Frontal cortex (tissue), 4 donors: Measurements from ENCODE around the gene TRAF1. TPM values are rescaled to one million over a fixed set of nuclear protein-coding genes. Genes with fewer than 3 reads are reported as not detected.

Experiments
- DNase-seq, 2 donors: peaks; one replicate each; pipeline ENCODE4 v3.0.0; 2012; ENCODE audit warnings: low spot score in 2 of 2
- FAIRE-seq: peaks from 2 replicates; lab custom pipeline; 2012; peaks lifted over from hg19 to GRCh38; lab: Jason Lieb, UNC
- total RNA-seq: library from RNA; depleted of rRNA; stranded (reverse); fragments of >200 nt; gene quantifications from one replicate; pipeline ENCODE4 v1.2.3, GENCODE V29; 2014
- donor health status: control.
- donor health status: control.
- donor health status: control.

TRAF1 gene
- total RNA-seq, 1 donor from 2014 or later: 1.6 TPM

DNA sequence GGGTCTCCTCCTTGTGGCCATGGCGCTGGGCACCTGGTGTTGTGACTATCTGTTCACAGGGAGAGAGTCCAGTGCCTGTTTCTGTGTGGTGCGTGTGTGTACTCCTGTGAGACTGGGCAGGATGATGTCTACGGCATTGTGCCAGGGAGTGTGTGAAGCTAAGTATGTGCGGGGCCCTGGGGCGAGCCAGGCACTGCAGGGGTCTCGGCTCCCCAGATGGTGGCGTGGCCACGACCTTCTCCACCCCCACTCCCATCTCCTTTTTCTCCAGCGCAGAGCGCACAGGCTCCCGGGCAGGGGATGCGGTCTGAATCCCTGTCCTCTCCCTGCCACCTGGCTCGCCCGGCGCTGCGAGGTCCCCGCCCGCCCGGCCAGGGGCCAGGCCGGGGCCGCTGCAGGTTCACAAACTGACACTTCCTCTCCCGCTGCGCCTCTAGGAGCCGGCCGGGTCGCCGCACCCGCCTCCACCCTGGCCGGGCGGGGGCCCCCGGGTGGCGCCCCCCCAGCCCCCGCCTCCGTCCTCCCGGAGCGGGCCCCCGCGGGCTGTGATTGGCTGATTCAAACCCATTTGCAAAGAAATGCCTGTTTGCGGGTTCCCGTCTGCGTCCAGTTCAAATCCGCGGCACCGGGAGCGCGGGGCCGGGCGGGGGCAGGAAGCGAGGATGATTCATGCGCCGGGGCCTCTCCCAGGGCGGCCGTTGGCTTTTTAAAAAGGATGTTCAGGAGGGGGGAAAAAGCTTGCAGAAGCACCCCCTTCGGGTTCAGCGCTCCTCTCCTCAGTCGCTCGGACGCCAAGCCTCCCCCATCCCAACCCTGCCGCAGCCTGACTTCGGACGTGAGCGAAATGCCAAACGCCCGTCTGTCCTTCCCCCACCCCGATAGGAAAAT is 50.4 kb downstream of the TRAF1 start:
- peak; percentile 84 to 91 for DNase-seq
- no peak for FAIRE-seq

DNA sequence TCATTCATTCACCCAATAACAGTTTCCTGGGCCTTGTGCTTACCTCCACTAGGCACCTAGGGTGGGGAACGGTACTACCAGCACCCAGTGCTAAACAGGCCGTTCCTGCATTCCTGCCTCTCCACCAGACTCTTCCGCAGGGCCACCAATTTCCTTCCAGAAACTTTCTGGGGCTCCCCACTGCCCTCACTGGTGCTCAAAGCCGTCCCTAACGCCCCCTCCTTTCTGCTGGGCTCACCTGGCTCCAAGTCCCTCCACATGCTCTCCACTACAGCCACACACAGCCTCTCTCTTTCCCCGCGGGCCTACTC is 51.0 kb downstream of the TRAF1 start:
- DNase-seq (no peak), FAIRE-seq (no peak)

DNA sequence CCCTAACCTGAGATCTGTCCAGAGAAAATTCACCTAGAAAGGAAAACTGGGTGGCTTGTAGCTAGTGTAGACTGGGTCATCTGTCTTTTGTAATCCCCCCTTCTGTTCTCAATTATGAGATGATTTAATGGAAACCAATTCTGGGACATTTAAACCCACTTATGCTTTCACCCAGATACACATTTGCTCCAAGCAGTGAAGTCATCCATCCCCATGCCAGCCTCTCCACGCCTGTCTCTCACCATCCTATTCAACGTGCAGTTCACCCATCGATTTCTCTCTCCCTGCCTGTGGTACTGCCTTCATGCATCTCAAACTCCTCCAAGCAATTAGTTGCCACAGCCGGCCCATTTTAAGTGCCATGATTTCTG is 51.4 kb downstream of the TRAF1 start:
- DNase-seq (no peak), FAIRE-seq (no peak)

DNA sequence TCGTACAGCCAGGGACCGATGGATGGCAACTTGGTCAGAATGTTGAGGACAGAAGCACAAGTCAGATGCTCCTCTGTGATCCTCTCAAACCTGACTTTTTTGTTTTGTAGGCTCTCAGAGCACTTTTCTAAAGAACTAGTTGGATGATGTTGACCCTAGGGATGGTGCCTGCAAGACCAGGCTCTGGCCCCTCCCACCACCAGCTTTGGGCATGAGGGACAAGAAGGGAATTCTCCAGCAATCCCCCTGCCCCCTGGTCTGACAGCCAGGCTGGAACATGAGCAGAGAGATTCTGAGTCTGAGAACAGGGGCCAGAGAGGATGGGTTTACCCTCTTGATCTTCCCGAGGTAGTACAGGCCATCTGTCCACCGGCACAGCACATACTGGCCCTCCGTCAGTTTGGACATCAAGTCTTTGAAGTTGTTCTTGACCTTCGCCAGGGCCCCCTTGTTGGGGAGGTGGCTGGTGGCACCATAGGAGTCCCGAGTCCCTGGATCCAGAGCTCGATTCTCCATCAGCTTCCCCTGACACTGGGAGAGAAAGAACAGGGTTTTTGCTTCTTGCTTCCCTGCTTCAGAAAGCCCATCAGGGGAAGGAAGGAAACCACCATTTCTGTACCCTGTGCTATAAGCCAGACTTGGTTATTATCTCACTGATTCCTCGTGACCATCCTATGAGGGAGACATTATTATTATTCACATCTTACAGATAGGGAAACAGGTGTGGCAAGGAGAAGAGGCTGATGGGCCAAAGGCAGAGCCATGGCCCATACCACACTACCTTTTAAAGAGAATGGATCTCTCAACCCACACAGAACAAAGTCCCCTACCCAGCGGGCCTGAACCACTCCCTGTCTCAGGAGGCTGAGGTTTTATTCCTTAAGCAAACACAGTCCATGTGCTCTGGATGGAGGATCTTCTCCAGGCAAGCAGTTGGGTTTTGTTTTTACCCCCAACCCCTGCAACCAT is 52.1 kb downstream of the TRAF1 start:
- no peak for FAIRE-seq

DNA sequence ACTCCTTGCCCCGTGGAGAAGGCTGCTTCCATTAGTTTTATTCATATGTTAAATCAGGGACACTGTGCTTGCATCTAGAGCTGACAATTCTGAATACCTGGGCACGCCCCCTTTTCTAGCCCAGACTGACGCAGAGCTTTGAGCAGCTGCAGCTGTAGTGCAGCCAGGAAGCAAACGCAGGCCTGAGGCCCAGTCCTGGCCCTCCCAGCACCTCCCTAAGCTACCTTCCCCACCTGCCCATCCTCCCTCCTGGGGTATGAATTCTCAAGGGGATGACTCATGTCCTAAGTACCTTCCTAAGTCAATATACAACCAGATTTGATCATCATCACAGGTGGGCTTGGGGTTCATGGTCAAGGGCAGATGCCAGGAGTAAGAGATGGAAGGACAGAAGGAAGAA is 53.1 kb downstream of the TRAF1 start:
- FAIRE-seq (no peak), DNase-seq (no peak)

More for the DNA sequence above, 52.1 kb downstream of the TRAF1 start:
- no peak for DNase-seq

DNA sequence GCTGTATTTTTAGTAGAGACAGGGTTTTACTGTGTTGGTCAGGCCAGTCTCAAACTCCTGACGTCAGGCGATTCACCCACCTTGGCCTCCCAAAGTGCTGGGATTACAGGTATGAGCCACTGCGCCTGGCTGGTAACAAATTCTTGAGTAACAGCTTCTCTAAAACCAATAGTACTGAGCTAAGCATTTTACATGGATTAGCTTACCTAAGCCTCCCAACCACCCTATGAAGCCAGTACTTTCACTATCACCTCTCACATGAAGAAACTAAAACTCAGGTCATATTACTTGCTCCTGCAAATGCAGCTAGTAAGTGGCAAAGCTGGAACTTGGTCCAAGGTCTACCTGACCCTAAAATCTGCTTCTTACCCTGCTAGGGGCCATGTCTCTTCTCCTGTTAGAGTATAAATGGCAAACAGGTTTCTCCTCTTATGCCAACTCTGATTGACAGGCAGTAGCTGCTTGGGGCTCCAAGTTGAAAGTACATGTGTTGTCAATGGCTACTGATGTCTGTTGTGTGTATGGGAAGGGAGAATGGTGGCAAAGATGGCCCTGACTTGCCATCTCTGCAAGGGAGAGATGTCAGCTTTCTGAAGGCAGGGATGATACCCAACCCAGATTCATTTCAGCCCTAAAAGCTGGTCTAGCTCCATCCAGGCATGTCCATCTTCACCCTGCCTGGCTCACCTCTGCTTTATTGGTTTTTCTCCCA is 53.6 kb downstream of the TRAF1 start:
- DNase-seq (no peak), FAIRE-seq (no peak)

DNA sequence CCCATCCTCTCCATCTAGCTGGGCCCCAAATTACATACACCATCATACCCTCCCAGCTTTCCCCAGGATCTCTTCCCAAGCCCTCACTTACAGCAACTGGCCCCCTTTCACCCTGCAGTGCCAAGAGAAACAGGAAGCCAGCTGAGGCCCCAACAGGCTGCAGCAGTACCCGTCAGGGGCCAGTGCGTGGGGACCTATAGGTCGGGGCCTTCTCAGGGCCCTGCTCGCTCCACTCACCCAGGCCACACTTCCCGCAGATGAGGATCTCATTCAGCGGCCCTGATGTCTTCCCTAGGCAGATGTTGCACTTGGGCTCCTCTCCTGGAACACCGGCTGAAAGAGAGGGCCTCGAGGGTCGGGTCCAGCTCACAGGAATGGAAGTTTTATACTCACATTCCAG is 56.4 kb downstream of the TRAF1 start:
- FAIRE-seq: no peak
- no peak for DNase-seq

DNA sequence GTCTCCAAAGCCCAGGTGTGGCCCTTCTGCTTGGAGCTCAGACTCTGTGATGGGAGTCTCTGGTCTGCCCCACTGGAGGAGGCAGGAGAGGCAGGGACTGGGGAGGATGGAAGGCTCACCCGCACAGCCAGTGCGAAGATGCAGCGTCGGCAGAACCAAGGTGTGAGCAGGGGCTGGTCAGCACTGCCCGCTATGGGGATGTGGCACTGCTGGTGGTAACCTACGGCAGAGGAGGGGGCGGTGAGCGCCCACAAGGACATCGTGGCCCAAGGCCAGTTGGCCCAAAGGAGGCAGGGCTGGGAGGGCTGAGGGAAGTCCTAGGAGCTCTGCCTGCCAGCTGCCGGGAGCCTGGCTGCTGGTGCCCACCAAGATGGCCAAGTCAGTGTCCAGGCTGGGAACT is 56.9 kb downstream of the TRAF1 start:
- no peak for FAIRE-seq
- no peak for DNase-seq

DNA sequence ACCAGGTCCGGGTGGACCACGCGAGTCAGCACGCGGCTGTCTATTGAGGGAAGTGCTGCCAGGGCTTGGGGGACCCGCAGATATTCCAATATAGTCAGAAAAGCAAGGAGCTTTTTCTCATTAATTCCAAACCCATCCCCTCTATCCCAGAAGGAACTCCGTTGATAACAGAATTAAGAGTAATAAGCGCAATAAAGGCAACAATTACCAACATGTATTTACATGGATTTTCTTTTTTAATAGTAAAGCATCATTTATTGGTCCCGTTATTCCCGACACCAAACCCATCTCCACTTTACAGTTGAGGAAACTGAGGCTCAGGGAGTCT is 57.3 kb downstream of the TRAF1 start:
- DNase-seq: no peak
- no peak for FAIRE-seq

DNA sequence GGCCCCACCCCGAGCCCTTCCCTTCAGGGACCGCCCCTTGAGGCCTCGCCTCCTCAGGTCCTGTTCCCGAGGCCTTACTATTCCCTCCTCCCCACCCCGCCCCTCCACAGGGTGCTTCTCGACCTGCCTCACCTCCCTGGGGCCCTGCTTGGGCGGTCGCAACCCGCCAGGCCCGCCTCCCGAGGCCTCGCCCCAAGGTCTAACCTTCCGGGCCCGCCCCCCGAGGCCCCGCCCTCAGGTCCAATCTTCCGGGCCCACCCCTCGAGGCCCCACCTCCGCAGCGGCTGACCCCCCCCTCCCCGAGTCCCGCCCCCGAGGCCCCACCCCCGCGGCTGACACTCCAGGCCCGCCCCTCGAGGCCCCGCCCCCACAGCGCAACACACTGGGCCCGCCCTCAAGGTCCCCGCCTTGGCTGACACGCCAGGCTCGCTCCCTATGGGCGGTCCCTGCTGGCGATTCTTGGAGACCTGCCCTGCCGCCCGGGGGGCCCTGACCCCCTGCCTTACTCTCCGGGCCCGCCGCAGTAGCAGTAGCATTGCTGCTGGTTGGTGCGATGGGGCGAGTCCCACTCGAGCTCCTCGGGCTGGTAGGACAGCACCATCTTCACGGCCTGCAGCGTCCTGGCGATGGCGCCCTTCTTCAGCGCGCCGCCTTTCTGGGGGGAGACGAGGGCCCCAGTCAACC is 57.8 kb downstream of the TRAF1 start:
- FAIRE-seq: no peak
- DNase-seq: peak; percentile 89 to 92

DNA sequence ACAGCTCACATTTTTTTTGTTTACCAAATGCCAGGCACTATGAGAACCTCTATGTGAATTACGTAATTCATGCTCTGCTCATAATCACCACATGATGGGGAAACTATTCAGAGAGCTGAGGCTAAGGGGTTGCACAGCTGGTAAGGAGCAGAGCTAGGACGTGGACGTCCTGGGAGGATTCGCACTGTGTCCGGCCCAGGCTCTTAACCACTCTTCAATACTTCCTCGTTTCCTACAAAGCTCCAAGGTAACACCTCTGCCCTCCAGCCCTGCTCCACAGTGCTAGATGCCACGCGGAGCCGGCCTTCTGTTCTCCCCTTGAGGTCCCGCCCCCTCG is 58.3 kb downstream of the TRAF1 start:
- FAIRE-seq: no peak

DNA sequence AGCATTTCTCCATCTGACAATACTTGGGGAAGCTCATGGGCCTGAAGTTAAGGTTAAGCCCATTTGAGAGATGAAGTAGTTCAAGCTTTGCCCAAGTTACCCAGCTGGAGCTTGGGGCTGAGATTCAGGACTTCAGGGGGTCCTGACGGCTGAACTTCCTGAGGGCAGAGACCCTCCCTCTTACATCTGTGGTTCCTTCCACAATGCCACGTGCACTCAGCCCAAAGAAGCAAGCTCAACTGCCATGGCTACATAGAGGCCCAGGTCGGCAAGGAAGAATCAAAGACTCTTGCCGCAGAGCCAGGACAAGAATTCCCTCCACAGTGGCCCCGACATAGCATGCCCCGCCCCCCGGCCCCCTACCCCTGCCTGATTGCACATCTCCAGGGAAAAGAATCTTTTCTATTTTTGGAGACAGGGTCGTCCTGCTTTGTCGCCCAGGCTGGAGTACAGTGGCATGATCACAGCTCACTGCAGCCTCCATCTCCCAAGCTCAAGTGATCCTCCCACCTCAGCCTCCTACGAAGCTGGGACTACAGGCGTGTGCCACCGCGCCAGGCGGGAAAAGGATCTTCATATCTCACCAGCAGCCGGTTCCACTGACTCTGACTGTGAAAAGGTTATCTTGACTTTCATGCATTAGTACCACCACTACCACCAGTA is 58.8 kb downstream of the TRAF1 start:
- no peak for DNase-seq
- FAIRE-seq: no peak

More for the DNA sequence above, 58.3 kb downstream of the TRAF1 start:
- DNase-seq: no peak

DNA sequence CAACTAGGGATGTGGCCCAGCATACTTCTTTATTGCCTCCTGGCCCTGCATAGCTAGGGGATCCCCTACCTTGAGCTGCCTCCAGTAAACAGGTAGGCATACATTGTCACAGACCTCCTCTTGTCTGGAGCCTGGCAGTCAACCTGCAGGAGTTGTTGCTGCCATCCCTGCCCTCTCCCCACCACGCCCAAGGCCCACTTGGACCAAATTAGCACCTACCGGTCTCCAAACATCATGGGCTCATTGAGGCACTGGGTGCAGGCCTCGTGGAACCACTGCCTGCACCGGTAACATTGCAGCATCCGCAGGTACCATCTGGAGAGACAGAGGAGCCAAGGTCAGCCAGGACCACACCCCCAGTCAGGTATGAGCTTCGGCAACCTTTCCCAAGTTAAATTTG is 59.9 kb downstream of the TRAF1 start:
- DNase-seq (no peak), FAIRE-seq (no peak)

DNA sequence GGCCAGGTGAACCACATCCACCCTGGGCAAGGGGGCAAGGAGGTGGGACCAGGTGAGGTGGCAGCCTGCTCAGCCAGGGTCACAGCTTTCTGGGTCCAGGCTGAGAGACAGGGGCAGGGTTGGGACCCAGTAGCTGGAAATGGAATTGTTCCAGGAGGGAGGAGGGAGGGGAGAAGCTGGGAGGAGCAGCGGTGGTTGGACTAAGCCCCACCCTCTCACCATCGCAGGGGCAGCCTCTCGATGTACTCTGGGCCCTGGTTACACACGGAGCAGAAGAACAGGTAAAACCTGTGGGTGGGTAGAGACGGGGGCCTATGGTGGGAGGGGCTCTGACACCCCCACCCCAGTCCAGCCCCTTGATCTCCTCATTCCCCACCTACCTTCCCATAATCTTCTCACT is 60.8 kb downstream of the TRAF1 start:
- DNase-seq (no peak), FAIRE-seq (no peak)

DNA sequence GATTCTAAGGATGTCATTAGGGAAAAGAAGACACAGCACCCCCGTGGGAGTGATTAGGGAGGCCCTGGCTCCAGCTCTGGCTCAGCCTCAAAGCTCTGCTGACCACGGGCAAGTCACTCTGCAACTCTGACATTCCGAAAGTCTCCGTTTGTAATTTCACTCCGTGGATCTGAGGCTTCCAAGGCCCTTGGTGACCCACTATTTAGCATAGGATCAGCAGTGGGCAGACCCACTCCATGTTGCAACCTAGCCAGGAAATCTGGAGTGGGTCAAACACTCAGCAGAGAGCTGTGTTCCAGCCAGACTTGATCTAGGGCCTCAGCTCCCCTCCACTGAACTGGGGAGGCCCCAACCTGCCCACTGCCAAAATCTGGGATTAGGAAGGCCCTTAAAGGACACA is 61.4 kb downstream of the TRAF1 start:
- no peak for FAIRE-seq

DNA sequence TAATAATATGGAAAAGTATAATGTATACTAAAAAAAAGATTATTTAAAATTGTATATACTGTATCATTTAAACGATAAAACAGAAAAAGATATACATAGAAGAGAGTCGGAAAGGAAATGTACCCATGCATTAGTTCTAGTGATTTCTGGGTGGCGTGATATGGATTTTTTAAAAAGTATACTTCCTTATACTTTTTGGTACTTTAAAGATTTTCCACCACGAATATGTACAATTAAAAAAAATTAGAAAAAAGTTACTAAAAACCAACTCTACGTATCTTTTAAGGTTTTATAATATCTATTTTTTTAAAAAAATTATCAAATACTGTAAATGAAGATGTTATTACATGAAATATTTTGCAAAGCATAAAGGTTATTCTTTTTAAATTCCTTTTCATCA is 61.9 kb downstream of the TRAF1 start:
- FAIRE-seq: no peak
- DNase-seq: no peak

More for the DNA sequence above, 61.4 kb downstream of the TRAF1 start:
- DNase-seq: no peak

DNA sequence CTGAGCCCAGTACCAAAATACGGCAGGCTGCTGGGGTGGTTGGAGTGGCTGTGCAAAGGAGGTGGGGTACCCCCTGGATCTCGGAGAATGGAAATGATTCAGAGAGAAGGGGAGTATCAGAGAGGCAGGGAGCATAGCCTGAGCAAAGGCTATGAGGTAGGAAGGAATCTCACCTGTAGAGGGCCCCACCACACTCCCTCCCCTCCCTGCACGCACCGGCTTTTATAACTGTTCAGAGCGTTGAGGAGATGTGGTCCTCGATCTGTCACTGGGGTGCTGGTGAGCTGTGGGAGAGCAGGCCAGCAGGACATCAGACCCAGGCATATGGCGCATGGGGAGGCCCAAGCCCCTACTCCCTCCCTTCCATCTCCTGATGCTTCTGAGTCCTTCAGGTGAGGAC is 62.8 kb downstream of the TRAF1 start:
- FAIRE-seq (no peak), DNase-seq (no peak)

DNA sequence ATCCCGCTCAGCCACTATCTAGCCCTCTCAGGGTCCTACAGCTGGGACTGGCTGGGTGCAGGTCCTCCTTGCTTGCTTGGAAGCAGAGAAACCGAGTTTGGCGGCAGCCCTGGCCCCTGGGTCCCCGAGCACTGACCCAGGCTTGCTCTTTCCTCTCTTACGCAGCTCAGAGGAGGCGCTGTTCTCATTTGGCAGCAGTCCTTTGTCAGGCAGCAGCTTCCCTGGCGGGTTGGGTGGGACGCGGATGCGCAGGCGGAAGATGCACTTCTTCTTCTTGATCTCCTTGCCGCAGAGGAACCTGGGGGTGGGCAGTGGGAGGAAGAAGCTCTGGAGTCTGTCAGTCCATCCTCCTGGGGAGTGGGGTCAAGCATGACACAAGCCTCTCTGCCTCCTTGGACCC is 64.1 kb downstream of the TRAF1 start:
- no peak for DNase-seq

DNA sequence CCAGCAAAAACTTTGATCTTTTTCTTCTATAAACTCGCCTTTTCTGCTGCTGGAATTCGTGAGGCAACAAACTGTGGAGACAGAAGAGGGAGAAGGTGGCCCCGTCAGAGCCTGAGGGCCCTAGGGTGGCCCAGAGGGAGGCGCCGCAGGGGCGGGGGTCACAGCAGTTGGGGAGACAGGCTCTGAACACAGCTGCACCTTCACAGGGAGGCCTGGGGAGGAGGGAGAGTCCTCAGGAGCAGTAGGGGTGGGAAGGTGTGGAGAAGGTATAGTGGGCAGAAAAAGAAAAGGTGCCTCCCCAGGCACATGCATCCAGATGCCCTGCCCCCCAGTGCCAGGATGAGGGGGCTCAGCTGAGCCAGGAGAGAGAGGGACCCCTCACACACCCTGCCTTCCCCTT is 64.7 kb downstream of the TRAF1 start:
- DNase-seq: no peak

More for the DNA sequence above, 64.1 kb downstream of the TRAF1 start:
- no peak for FAIRE-seq

DNA sequence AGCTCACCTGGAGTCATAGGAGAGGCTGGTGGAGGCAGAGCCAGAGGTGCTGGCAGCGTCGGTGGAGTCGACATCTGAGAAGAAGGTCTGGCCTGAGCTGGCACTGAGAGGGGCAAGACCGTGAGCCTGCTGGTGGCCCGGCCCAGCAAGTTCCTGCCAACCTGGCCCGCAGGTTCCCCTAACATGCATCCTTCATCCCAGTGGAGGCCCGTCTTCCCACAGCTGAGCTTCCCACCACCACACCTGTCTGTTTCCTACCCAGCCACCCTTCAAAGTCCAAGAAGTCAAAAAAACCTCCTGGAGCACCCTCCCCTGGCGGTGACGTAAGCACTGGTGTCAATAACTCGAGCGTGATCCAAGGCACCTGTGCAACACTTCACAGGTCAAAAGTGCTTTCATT is 66.5 kb downstream of the TRAF1 start:
- no peak for DNase-seq

More for the DNA sequence above, 64.7 kb downstream of the TRAF1 start:
- no peak for FAIRE-seq

More for the DNA sequence above, 66.5 kb downstream of the TRAF1 start:
- no peak for FAIRE-seq
